SK-N-SH (cell line): Measurements from ENCODE around the gene CRPPA. TPM values are rescaled to one million over a fixed set of nuclear protein-coding genes. Genes with fewer than 3 reads are reported as not detected.

Source experiments
- CTCF ChIA-PET: fragments of 300-600, 350-600 bp; formaldehyde crosslinking; extraction: SDS; loops from one replicate; lab custom pipeline; 2021; lab: Yijun Ruan, JAX
- POLR2A ChIA-PET: fragments of 350-600 bp; sonication (Branson Sonifier 250); formaldehyde crosslinking; extraction: SDS; loops from one replicate; lab custom pipeline; 2020; ENCODE audit warnings: antibody characterized with exemption, inconsistent platforms; lab: Yijun Ruan, JAX
- DNase-seq: peaks from one replicate; pipeline ENCODE4 v3.0.0; 2012
- H2AFZ ChIP-seq: fragments of 200-600 bp; sonication (generic); 2 replicates; pipeline ENCODE4 v1.8.1; 2016; ENCODE audit warnings: antibody characterized with exemption, mild to moderate bottlenecking, low read depth
- H3F3A ChIP-seq: fragments of 200-600 bp; sonication (generic); replicated peaks from 2 replicates; pipeline ENCODE3; 2016; ENCODE audit warnings: antibody characterized with exemption, mild to moderate bottlenecking; ENCODE audit not compliant: insufficient read depth
- H3K27ac ChIP-seq, 2 experiments: fragments of 200-500 bp in 1 of 2; fragments of 200-600 bp in 1 of 2; sonication (Bioruptor generic) in 1 of 2; sonication (generic), shearing (Covaris generic) in 1 of 2; 2 replicates each; pipeline versions ENCODE4 v1.5.1 to v1.6.1; 2014 to 2016; ENCODE audit warnings: low read depth in 2 of 2, inconsistent platforms in 1 of 2, low read length in 1 of 2, mild to moderate bottlenecking in 1 of 2, mixed read lengths in 1 of 2
- H3K27me3 ChIP-seq: fragments of 200-600 bp; sonication (generic), shearing (Covaris generic); 2 replicates; pipeline ENCODE4 v1.6.1; 2016; ENCODE audit warnings: mixed run types; ENCODE audit not compliant: insufficient read depth
- H3K36me3 ChIP-seq, 2 experiments: fragments of 200-500 bp in 1 of 2; fragments of 200-600 bp in 1 of 2; sonication (Bioruptor generic) in 1 of 2; sonication (generic) in 1 of 2; replicated peaks in 1 of 2; 2 replicates each; pipeline versions ENCODE3 to v1.5.1; 2014 to 2016; ENCODE audit warnings: low read length in 1 of 2, mild to moderate bottlenecking in 1 of 2; ENCODE audit not compliant: insufficient read depth in 2 of 2, control insufficient read depth in 1 of 2
- H3K4me1 ChIP-seq, 2 experiments: fragments of 200-500 bp in 1 of 2; fragments of 200-600 bp in 1 of 2; sonication (Bioruptor generic) in 1 of 2; sonication (generic), shearing (Covaris generic) in 1 of 2; 2 replicates each; pipeline versions ENCODE4 v1.5.1 to v1.6.1; 2014 to 2016; ENCODE audit warnings: low read depth in 1 of 2, low read length in 1 of 2, mixed run types in 1 of 2; ENCODE audit not compliant: insufficient read depth in 2 of 2, control insufficient read depth in 1 of 2
- H3K4me2 ChIP-seq: fragments of 200-600 bp; sonication (generic), shearing (Covaris generic); 2 replicates; pipeline ENCODE4 v1.6.1; 2017; ENCODE audit warnings: mixed run types
- H3K4me3 ChIP-seq, 2 experiments: fragments of 200-500 bp in 1 of 2; fragments of 200-600 bp in 1 of 2; sonication (Bioruptor generic) in 1 of 2; sonication (generic), shearing (Covaris generic) in 1 of 2; 2 replicates each; pipeline versions ENCODE4 v1.5.1 to v1.8.1; 2014 to 2016; ENCODE audit warnings: low read depth in 2 of 2, inconsistent platforms in 1 of 2, low read length in 1 of 2, mild to moderate bottlenecking in 1 of 2, mixed read lengths in 1 of 2, moderate library complexity in 1 of 2
- H3K79me2 ChIP-seq: fragments of 200-600 bp; sonication (generic); 2 replicates; pipeline ENCODE4 v1.8.1; 2017; ENCODE audit warnings: mild to moderate bottlenecking; ENCODE audit not compliant: insufficient read depth
- H3K9ac ChIP-seq: fragments of 200-600 bp; sonication (generic); 2 replicates; pipeline ENCODE4 v1.6.1; 2017; ENCODE audit warnings: mixed run types
- H3K9me2 ChIP-seq: fragments of 200-600 bp; sonication (generic); 2 replicates; pipeline ENCODE4 v1.6.1; 2017; ENCODE audit warnings: mixed run types
- H3K9me3 ChIP-seq: fragments of 200-600 bp; sonication (generic); 2 replicates; pipeline ENCODE4 v1.6.1; 2017; ENCODE audit warnings: mixed run types, mild to moderate bottlenecking, moderate library complexity
- H4K20me1 ChIP-seq: fragments of 200-600 bp; sonication (generic); 2 replicates; pipeline ENCODE4 v1.6.1; 2017; ENCODE audit warnings: mild to moderate bottlenecking, mixed run types; ENCODE audit not compliant: insufficient read depth
- ELF1 ChIP-seq: IDR thresholded peaks from 2 replicates; pipeline ENCODE4 v1.4.0; 2012
- EZH2phosphoT487 ChIP-seq: fragments of 200-600 bp; sonication (generic); IDR thresholded peaks from 2 replicates; pipeline ENCODE4 v1.6.1; 2017; ENCODE audit warnings: low read depth, mixed run types, mild to moderate bottlenecking, antibody characterized with exemption, moderate library complexity, borderline replicate concordance
- FOSL2 ChIP-seq: IDR thresholded peaks from 2 replicates; pipeline ENCODE4 v1.4.0; 2012; ENCODE audit warnings: low read depth, mild to moderate bottlenecking, moderate library complexity, borderline replicate concordance
- FOXJ3 ChIP-seq: sonication (generic); formaldehyde crosslinking; IDR thresholded peaks from 2 replicates; pipeline ENCODE4 v1.5.1; 2020; ENCODE audit warnings: mild to moderate bottlenecking, missing genetic modification reagents
- FOXM1 ChIP-seq: IDR thresholded peaks from 2 replicates; pipeline ENCODE4 v1.4.0; 2012; ENCODE audit warnings: low read depth, mild to moderate bottlenecking
- GABPA ChIP-seq: IDR thresholded peaks from 2 replicates; pipeline ENCODE4 v1.4.0; 2012; ENCODE audit warnings: low read depth, mild to moderate bottlenecking
- GATA2 ChIP-seq: sonication (generic); formaldehyde crosslinking; IDR thresholded peaks from 2 replicates; pipeline ENCODE4 v1.5.0; 2020; ENCODE audit warnings: mild to moderate bottlenecking, missing genetic modification reagents
- JUND ChIP-seq: IDR thresholded peaks from 2 replicates; pipeline ENCODE4 v1.4.0; 2012
- MXI1 ChIP-seq: IDR thresholded peaks from 2 replicates; pipeline ENCODE4 v1.6.1; 2012; ENCODE audit warnings: mild to moderate bottlenecking, low read depth, low read length, improper control_type of control experiment
- NFIC ChIP-seq: IDR thresholded peaks from 2 replicates; pipeline ENCODE4 v1.4.0; 2012; ENCODE audit warnings: borderline replicate concordance
- POLR2AphosphoS5 ChIP-seq: IDR thresholded peaks from 2 replicates; pipeline ENCODE4 v1.6.1; 2012; ENCODE audit warnings: low read depth, low read length
- RAD21 ChIP-seq: IDR thresholded peaks from 2 replicates; pipeline ENCODE4 v1.6.1; 2012; ENCODE audit warnings: mild to moderate bottlenecking, low read length
- RXRA ChIP-seq: IDR thresholded peaks from 2 replicates; pipeline ENCODE4 v1.4.0; 2012; ENCODE audit warnings: low read depth, mild to moderate bottlenecking, borderline replicate concordance
- SIN3A ChIP-seq: IDR thresholded peaks from 2 replicates; pipeline ENCODE4 v1.6.1; 2012; ENCODE audit warnings: low read depth, mild to moderate bottlenecking, low read length, moderate library complexity, borderline replicate concordance
- WGBS: methylation state at CpG from one replicate; pipeline ENCODE4 v1.1.6; 2017; ENCODE audit warnings: low lambda C conversion rate; 5-methylcytosine and 5-hydroxymethylcytosine counted together
- polyA plus RNA-seq, 3 experiments: library from polyadenylated mRNA; depleted of rRNA; stranded (reverse); fragments of >200 nt; gene quantifications; 2 replicates each; pipeline ENCODE4 v1.2.3, GENCODE V29; 2012
- TF ChIP-seq, protein P1 (sequence below): fragments of 150-350 bp; IDR thresholded peaks from 2 replicates; pipeline ENCODE4 v1.6.1; 2016; ENCODE audit warnings: mild to moderate bottlenecking, low read depth, low read length
- TF ChIP-seq, protein P2 (sequence below): fragments of 200-600 bp; sonication (generic); IDR thresholded peaks from 2 replicates; pipeline ENCODE4 v1.6.1; 2017; ENCODE audit warnings: antibody characterized with exemption, mild to moderate bottlenecking, moderate library complexity
- TF ChIP-seq, protein P3 (sequence below): fragments of 150-350 bp; IDR thresholded peaks from 2 replicates; pipeline ENCODE4 v1.6.1; 2017; ENCODE audit warnings: antibody characterized with exemption, low read length, low read depth, borderline replicate concordance
- TF ChIP-seq, protein P4 (sequence below): IDR thresholded peaks from 2 replicates; pipeline ENCODE4; 2012
- TF ChIP-seq, protein P5 (sequence below): IDR thresholded peaks from 2 replicates; pipeline ENCODE4 v1.4.0; 2012; ENCODE audit warnings: low read depth, borderline replicate concordance
- TF ChIP-seq, protein P6 (sequence below): IDR thresholded peaks from 2 replicates; pipeline ENCODE4 v1.4.0; 2012; ENCODE audit warnings: low read depth

CRPPA gene
- polyA plus RNA-seq, 1 of the 3 experiments (the other 2 are of a cell fraction), result 0.15 TPM

DNA sequence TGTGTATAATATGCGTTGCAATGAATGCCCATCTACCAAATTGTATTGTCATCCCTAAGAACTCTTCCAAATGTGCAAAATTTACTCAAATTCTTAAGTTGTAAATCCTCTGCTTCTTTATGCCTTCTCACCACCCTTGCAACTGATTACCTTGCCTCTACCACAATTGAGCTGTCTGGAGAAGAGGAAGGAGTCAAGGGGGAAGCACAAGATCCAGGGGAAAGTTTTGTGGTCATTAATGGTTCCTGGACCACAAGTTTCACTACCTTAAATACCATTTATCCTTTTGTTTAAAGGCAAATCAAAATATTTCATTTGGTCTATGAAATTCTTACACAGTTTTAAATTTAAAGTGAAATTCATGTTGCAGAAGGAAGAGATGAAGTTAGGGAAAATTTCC lies 16.7 kb downstream of the CRPPA start:
- ChIA-PET CTCF (interaction anchor here (0.7 to 1.6 kb wide), 3 partner anchors 16 to 326 kb away, joined by 3 to 4 read pairs (median 3); partner anchors contain the start of gene CRPPA), POLR2A (no interaction called here)
- Histone ChIP-seq H3K4me2 (no peak overlapping the region), H3F3A (peaks cover 8% of the 10 kb centered on the region), H3K27me3 (no peaks in the 10 kb centered on the region), H4K20me1 (no peaks in the 10 kb centered on the region), H3K4me3 (no peak overlapping the region), H3K36me3 (no peaks in the 10 kb centered on the region), H3K9ac (no peak overlapping the region), H3K4me1 (no peaks in the 10 kb centered on the region; a peak in 1 of 4 replicates), H3K27ac (no peak overlapping the region), H3K9me2 (0 out of 2 replicates have a peak, but pooled peaks cover 3% of the 10 kb centered on the region), H3K79me2 (no peaks in the 10 kb centered on the region), H2AFZ (no peak overlapping the region), H3K9me3 (no peaks in the 10 kb centered on the region)
- no peak for DNase-seq
- no peak for TF ChIP-seq GATA2 (CRISPR knock-in tag)
- TF ChIP-seq, protein P1, sequence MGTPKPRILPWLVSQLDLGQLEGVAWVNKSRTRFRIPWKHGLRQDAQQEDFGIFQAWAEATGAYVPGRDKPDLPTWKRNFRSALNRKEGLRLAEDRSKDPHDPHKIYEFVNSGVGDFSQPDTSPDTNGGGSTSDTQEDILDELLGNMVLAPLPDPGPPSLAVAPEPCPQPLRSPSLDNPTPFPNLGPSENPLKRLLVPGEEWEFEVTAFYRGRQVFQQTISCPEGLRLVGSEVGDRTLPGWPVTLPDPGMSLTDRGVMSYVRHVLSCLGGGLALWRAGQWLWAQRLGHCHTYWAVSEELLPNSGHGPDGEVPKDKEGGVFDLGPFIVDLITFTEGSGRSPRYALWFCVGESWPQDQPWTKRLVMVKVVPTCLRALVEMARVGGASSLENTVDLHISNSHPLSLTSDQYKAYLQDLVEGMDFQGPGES, result no peak
- no peak for TF ChIP-seq FOXM1
- TF ChIP-seq SIN3A, result no peak
- TF ChIP-seq, protein P2, sequence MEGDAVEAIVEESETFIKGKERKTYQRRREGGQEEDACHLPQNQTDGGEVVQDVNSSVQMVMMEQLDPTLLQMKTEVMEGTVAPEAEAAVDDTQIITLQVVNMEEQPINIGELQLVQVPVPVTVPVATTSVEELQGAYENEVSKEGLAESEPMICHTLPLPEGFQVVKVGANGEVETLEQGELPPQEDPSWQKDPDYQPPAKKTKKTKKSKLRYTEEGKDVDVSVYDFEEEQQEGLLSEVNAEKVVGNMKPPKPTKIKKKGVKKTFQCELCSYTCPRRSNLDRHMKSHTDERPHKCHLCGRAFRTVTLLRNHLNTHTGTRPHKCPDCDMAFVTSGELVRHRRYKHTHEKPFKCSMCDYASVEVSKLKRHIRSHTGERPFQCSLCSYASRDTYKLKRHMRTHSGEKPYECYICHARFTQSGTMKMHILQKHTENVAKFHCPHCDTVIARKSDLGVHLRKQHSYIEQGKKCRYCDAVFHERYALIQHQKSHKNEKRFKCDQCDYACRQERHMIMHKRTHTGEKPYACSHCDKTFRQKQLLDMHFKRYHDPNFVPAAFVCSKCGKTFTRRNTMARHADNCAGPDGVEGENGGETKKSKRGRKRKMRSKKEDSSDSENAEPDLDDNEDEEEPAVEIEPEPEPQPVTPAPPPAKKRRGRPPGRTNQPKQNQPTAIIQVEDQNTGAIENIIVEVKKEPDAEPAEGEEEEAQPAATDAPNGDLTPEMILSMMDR, result no peak
- no peak for TF ChIP-seq RXRA
- no peak for TF ChIP-seq EZH2phosphoT487
- TF ChIP-seq POLR2AphosphoS5, result no peak
- no peak for TF ChIP-seq RAD21
- no peak for TF ChIP-seq JUND
- TF ChIP-seq, protein P3, sequence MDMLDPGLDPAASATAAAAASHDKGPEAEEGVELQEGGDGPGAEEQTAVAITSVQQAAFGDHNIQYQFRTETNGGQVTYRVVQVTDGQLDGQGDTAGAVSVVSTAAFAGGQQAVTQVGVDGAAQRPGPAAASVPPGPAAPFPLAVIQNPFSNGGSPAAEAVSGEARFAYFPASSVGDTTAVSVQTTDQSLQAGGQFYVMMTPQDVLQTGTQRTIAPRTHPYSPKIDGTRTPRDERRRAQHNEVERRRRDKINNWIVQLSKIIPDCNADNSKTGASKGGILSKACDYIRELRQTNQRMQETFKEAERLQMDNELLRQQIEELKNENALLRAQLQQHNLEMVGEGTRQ, result no peak
- TF ChIP-seq, protein P4, sequence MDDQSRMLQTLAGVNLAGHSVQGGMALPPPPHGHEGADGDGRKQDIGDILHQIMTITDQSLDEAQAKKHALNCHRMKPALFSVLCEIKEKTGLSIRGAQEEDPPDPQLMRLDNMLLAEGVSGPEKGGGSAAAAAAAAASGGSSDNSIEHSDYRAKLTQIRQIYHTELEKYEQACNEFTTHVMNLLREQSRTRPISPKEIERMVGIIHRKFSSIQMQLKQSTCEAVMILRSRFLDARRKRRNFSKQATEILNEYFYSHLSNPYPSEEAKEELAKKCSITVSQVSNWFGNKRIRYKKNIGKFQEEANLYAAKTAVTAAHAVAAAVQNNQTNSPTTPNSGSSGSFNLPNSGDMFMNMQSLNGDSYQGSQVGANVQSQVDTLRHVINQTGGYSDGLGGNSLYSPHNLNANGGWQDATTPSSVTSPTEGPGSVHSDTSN, result no peak
- TF ChIP-seq, protein P5, sequence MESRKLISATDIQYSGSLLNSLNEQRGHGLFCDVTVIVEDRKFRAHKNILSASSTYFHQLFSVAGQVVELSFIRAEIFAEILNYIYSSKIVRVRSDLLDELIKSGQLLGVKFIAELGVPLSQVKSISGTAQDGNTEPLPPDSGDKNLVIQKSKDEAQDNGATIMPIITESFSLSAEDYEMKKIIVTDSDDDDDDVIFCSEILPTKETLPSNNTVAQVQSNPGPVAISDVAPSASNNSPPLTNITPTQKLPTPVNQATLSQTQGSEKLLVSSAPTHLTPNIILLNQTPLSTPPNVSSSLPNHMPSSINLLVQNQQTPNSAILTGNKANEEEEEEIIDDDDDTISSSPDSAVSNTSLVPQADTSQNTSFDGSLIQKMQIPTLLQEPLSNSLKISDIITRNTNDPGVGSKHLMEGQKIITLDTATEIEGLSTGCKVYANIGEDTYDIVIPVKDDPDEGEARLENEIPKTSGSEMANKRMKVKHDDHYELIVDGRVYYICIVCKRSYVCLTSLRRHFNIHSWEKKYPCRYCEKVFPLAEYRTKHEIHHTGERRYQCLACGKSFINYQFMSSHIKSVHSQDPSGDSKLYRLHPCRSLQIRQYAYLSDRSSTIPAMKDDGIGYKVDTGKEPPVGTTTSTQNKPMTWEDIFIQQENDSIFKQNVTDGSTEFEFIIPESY, result no peak
- no peak for TF ChIP-seq MXI1
- TF ChIP-seq FOXJ3 (CRISPR knock-in tag), result no peak
- TF ChIP-seq ELF1, result no peak
- no peak for TF ChIP-seq FOSL2
- TF ChIP-seq GABPA, result no peak
- TF ChIP-seq NFIC, result no peak
- TF ChIP-seq, protein P6, sequence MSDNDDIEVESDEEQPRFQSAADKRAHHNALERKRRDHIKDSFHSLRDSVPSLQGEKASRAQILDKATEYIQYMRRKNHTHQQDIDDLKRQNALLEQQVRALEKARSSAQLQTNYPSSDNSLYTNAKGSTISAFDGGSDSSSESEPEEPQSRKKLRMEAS, result no peak
- TF ChIP-seq, all 33 proteins: peak for 0
- WGBS, result 26% methylated on average over 1 of the region's 1 CpG
